HepG2 (cell line): ENCODE data around the gene FNDC4. TPM values are rescaled to one million over a fixed set of nuclear protein-coding genes. Genes with fewer than 3 reads are reported as not detected.
A peak's percentile ranks its signal among the peaks of the same experiment; 100 is the strongest.

Experiments
- ARNTL ChIP-seq: sonication (generic); formaldehyde crosslinking; IDR thresholded peaks from 2 replicates; pipeline ENCODE4 v1.4.0; 2020; ENCODE audit warnings: mild to moderate bottlenecking, missing genetic modification reagents
- CENPT ChIP-seq: sonication (generic); formaldehyde crosslinking; IDR thresholded peaks from 2 replicates; pipeline ENCODE4 v1.8.0; 2022; ENCODE audit warnings: low read depth, mild to moderate bottlenecking, moderate library complexity, missing genetic modification reagents
- EHMT2 ChIP-seq: fragments of 200-600 bp; sonication (generic); IDR thresholded peaks from 2 replicates; pipeline ENCODE4 v1.7.0; 2017; ENCODE audit warnings: antibody characterized with exemption, low read depth, low read length, borderline replicate concordance
- FIP1L1 ChIP-seq: fragments of 200-400 bp; formaldehyde crosslinking; IDR thresholded peaks from 2 replicates; pipeline ENCODE4 v1.6.1; 2018; ENCODE audit warnings: low read depth, mild to moderate bottlenecking, low read length, moderate library complexity, borderline replicate concordance; ENCODE audit not compliant: insufficient read depth
- FOSL1 ChIP-seq: sonication (generic); formaldehyde crosslinking; IDR thresholded peaks from 2 replicates; pipeline ENCODE4 v1.9.0; 2021; ENCODE audit warnings: missing genetic modification reagents, borderline replicate concordance
- FOSL2 ChIP-seq: sonication (generic); formaldehyde crosslinking; IDR thresholded peaks from 2 replicates; pipeline ENCODE4 v1.4.0; 2020; ENCODE audit warnings: missing genetic modification reagents
- RBFOX2 ChIP-seq: fragments of 200-400 bp; formaldehyde crosslinking; IDR thresholded peaks from 2 replicates; pipeline ENCODE4 v1.6.1; 2017; ENCODE audit warnings: low read depth, mild to moderate bottlenecking, low read length
- SNAPC2 ChIP-seq: sonication (generic); formaldehyde crosslinking; IDR thresholded peaks from 2 replicates; pipeline ENCODE4 v1.8.1; 2022; ENCODE audit warnings: mild to moderate bottlenecking, missing genetic modification reagents
- ZMYM4 ChIP-seq: sonication (generic); formaldehyde crosslinking; IDR thresholded peaks from 2 replicates; pipeline ENCODE4 v1.8.1; 2023; ENCODE audit warnings: mild to moderate bottlenecking, missing genetic modification reagents
- ZNF33A ChIP-seq: sonication (generic); formaldehyde crosslinking; IDR thresholded peaks from 2 replicates; pipeline ENCODE4 v1.5.1; 2020; ENCODE audit warnings: missing genetic modification reagents, mild to moderate bottlenecking, moderate library complexity, borderline replicate concordance
- ZNF451 ChIP-seq: sonication (generic); formaldehyde crosslinking; IDR thresholded peaks from 2 replicates; pipeline ENCODE4 v1.5.0; 2020; ENCODE audit warnings: mild to moderate bottlenecking, missing genetic modification reagents
- ZNF646 ChIP-seq: sonication (generic); formaldehyde crosslinking; IDR thresholded peaks from 2 replicates; pipeline ENCODE4 v1.9.0; 2021; ENCODE audit warnings: mild to moderate bottlenecking, missing genetic modification reagents
- polyA plus RNA-seq, 8 experiments: library from polyadenylated mRNA; depleted of rRNA in 3 of 8; stranded (reverse) in 7 of 8; unstranded in 1 of 8; fragments of >200 nt; fragmentation: Illumina TruSeq in 4 of 8; extraction: Trizol in 4 of 8; gene quantifications; 2 replicates each; pipeline versions ENCODE4 v1.2.1 to v1.2.3, GENCODE V29; 2011 to 2016; ENCODE audit warnings: low read depth in 4 of 8, missing spikeins in 1 of 8, mixed read lengths in 1 of 8; ENCODE audit not compliant: insufficient read depth in 1 of 8
- total RNA-seq, 5 experiments: library from RNA; depleted of rRNA; stranded (reverse); fragments of >200 nt; fragmentation: Illumina TruSeq; extraction: Trizol; gene quantifications; 2 replicates each; pipeline ENCODE4 v1.2.3, GENCODE V29; 2016; ENCODE audit warnings: low read depth in 1 of 5
- TF ChIP-seq, protein P1 (sequence below): IDR thresholded peaks from 2 replicates; pipeline ENCODE4 v1.6.1; 2016
- TF ChIP-seq, protein P2 (sequence below): sonication (generic); formaldehyde crosslinking; IDR thresholded peaks from 2 replicates; pipeline ENCODE4 v1.4.0; 2020; ENCODE audit warnings: mild to moderate bottlenecking, missing genetic modification reagents
- TF ChIP-seq, protein P3 (sequence below): sonication (generic); formaldehyde crosslinking; IDR thresholded peaks from 2 replicates; pipeline ENCODE4 v1.4.0; 2020; ENCODE audit warnings: missing genetic modification reagents, low read depth, mild to moderate bottlenecking, borderline replicate concordance
- TF ChIP-seq, protein P4 (sequence below): sonication (generic); formaldehyde crosslinking; IDR thresholded peaks from 2 replicates; pipeline ENCODE4 v1.4.0; 2020; ENCODE audit warnings: missing genetic modification reagents

Gene FNDC4
- total and polyA plus RNA-seq, 2 of the 13 experiments (the other 11 are each of a cell fraction or from before 2014, with no cell fraction given), result 9.0 to 17.4 TPM

- TF ChIP-seq, protein P1, sequence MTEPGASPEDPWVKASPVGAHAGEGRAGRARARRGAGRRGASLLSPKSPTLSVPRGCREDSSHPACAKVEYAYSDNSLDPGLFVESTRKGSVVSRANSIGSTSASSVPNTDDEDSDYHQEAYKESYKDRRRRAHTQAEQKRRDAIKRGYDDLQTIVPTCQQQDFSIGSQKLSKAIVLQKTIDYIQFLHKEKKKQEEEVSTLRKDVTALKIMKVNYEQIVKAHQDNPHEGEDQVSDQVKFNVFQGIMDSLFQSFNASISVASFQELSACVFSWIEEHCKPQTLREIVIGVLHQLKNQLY (CRISPR knock-in tag), result no peak; the same call in none of the 2 replicates
- TF ChIP-seq ZNF646 (CRISPR knock-in tag) (no peak), SNAPC2 (CRISPR knock-in tag) (peak; percentile 87; the same call in 1 of the 2 replicates), FIP1L1 (no peak), FOSL2 (CRISPR knock-in tag) (peak; percentile 35; the same call in 1 of the 2 replicates), ARNTL (CRISPR knock-in tag) (no peak), ZNF451 (peak; percentile 81; the same call in 1 of the 2 replicates), ZMYM4 (CRISPR knock-in tag) (peak; percentile 89), FOSL1 (CRISPR knock-in tag) (no peak), CENPT (CRISPR knock-in tag) (no peak), EHMT2 (no peak), RBFOX2 (peak; percentile 72), ZNF33A (CRISPR knock-in tag) (no peak)
- TF ChIP-seq, protein P2, sequence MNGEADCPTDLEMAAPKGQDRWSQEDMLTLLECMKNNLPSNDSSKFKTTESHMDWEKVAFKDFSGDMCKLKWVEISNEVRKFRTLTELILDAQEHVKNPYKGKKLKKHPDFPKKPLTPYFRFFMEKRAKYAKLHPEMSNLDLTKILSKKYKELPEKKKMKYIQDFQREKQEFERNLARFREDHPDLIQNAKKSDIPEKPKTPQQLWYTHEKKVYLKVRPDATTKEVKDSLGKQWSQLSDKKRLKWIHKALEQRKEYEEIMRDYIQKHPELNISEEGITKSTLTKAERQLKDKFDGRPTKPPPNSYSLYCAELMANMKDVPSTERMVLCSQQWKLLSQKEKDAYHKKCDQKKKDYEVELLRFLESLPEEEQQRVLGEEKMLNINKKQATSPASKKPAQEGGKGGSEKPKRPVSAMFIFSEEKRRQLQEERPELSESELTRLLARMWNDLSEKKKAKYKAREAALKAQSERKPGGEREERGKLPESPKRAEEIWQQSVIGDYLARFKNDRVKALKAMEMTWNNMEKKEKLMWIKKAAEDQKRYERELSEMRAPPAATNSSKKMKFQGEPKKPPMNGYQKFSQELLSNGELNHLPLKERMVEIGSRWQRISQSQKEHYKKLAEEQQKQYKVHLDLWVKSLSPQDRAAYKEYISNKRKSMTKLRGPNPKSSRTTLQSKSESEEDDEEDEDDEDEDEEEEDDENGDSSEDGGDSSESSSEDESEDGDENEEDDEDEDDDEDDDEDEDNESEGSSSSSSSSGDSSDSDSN (CRISPR knock-in tag), result 0 out of 2 replicates have a peak, but pooled peaks have one; percentile 40
- TF ChIP-seq, protein P3, sequence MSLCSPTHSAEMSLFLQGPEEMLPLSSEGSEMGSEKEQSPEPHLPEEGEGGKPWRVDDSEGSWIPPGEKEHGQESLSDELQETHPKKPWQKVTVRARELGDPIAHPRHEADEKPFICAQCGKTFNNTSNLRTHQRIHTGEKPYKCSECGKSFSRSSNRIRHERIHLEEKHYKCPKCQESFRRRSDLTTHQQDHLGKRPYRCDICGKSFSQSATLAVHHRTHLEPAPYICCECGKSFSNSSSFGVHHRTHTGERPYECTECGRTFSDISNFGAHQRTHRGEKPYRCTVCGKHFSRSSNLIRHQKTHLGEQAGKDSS (CRISPR knock-in tag), result no peak
- TF ChIP-seq, protein P4, sequence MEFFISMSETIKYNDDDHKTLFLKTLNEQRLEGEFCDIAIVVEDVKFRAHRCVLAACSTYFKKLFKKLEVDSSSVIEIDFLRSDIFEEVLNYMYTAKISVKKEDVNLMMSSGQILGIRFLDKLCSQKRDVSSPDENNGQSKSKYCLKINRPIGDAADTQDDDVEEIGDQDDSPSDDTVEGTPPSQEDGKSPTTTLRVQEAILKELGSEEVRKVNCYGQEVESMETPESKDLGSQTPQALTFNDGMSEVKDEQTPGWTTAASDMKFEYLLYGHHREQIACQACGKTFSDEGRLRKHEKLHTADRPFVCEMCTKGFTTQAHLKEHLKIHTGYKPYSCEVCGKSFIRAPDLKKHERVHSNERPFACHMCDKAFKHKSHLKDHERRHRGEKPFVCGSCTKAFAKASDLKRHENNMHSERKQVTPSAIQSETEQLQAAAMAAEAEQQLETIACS (CRISPR knock-in tag), result no peak
These were observed 5.3 kb downstream of the FNDC4 start, which contains the start of gene IFT172 (continued) for GRCh38 chr2:27489498-27490397.
